Activated CD8-positive, alpha-beta memory T cell treated with anti-CD3 and anti-CD28 coated beads for 1 hour (primary cell): Measurements from ENCODE around the gene FAM83G.
"Not testable (repeated sequence)": the region's sequence is repeated elsewhere in the genome, so short reads cannot be mapped to it uniquely, and the experiment has no call there.

ENCODE experiments used
- DNase-seq, 2 donors: peaks; one replicate each; pipeline ENCODE4 v3.0.0-alpha.2; 2020; ENCODE audit warnings: low read depth in 1 of 2; ENCODE audit errors: extremely low read depth in 1 of 2

FAM83G gene

GRCh38 chr17:18956581-18956980, 48.0 kb downstream of the FAM83G start:
- DNase-seq: no peak

GRCh38 chr17:18956021-18956420, 48.5 kb downstream of the FAM83G start:
- not testable (repeated sequence) for DNase-seq

- DNase-seq: no peak
Observed at GRCh38 chr17:18955009-18955408, 49.6 kb downstream of the FAM83G start.

GRCh38 chr17:18954321-18954720, 50.2 kb downstream of the FAM83G start:
- no peak for DNase-seq

GRCh38 chr17:18953231-18953728, 51.3 kb downstream of the FAM83G start:
- DNase-seq: no peak

GRCh38 chr17:18951941-18952842, 52.4 kb downstream of the FAM83G start, which contains the start of gene SLC5A10:
Gene SLC5A10, plus strand, starts transcription at chr17:18952165. Its CDS starts 41 bp downstream, at chr17:18952206.
- no peak for DNase-seq

GRCh38 chr17:18950944-18951905, 53.3 kb downstream of the FAM83G start:
- DNase-seq: no peak

- DNase-seq: no peak
Observed at GRCh38 chr17:18950346-18950745, 54.2 kb downstream of the FAM83G start.

- no peak for DNase-seq
Observed at GRCh38 chr17:18949566-18949965, 55.0 kb downstream of the FAM83G start.

GRCh38 chr17:18948476-18949006, 56.0 kb downstream of the FAM83G start:
- DNase-seq: no peak

- no peak for DNase-seq
Observed at GRCh38 chr17:18947866-18948265, 56.7 kb downstream of the FAM83G start.

GRCh38 chr17:18946536-18946935, 58.0 kb downstream of the FAM83G start:
- no peak for DNase-seq

GRCh38 chr17:18944646-18945045, 59.9 kb downstream of the FAM83G start:
- no peak for DNase-seq

- DNase-seq: no peak
Observed at GRCh38 chr17:18938692-18939023, 65.9 kb downstream of the FAM83G start.

- DNase-seq: no peak
Observed at GRCh38 chr17:18937981-18938691, 66.4 kb downstream of the FAM83G start.

- no peak for DNase-seq
Observed at GRCh38 chr17:18933102-18934058, 71.2 kb downstream of the FAM83G start.

- no peak for DNase-seq
Observed at GRCh38 chr17:18932360-18933055, 72.1 kb downstream of the FAM83G start.

GRCh38 chr17:18928628-18929125, 75.9 kb downstream of the FAM83G start:
- no peak for DNase-seq

GRCh38 chr17:18925187-18925586, 79.4 kb downstream of the FAM83G start:
- no peak for DNase-seq
